OCI-LY1 (cell line): ENCODE results near the gene CEP112.

Source experiments
- H2AFZ ChIP-seq: fragments of 200-600 bp; sonication (generic), shearing (Covaris generic); 2 replicates; pipeline ENCODE4 v1.6.0; 2014; ENCODE audit warnings: antibody characterized with exemption, mild to moderate bottlenecking, low read length
- H3F3A ChIP-seq: fragments of 200-600 bp; sonication (generic), shearing (Covaris generic); 2 replicates; pipeline ENCODE4 v1.6.0; 2014; ENCODE audit warnings: mild to moderate bottlenecking, antibody characterized with exemption, low read length, moderate library complexity; ENCODE audit not compliant: insufficient read depth
- H3K27ac ChIP-seq: fragments of 200-600 bp; sonication (generic); 2 replicates; pipeline ENCODE4 v1.5.1; 2014; ENCODE audit warnings: low read length, mixed run types, mild to moderate bottlenecking, low read depth; ENCODE audit not compliant: poor library complexity, severe bottlenecking
- H3K27me3 ChIP-seq: fragments of 200-600 bp; sonication (generic); 2 replicates; pipeline ENCODE4 v1.6.0; 2014; ENCODE audit warnings: antibody characterized with exemption, mild to moderate bottlenecking, low read length, moderate library complexity; ENCODE audit not compliant: insufficient read depth
- H3K36me3 ChIP-seq: fragments of 200-600 bp; sonication (generic); 2 replicates; pipeline ENCODE4 v1.6.1; 2014; ENCODE audit warnings: mild to moderate bottlenecking, antibody characterized with exemption, low read length, moderate library complexity, mixed read lengths; ENCODE audit not compliant: insufficient read depth
- H3K4me1 ChIP-seq: fragments of 200-600 bp; sonication (generic); 2 replicates; pipeline ENCODE4 v1.5.1; 2014; ENCODE audit warnings: mild to moderate bottlenecking, low read length, moderate library complexity; ENCODE audit not compliant: insufficient read depth, severe bottlenecking
- H3K4me2 ChIP-seq: fragments of 200-600 bp; sonication (generic), shearing (Covaris generic); 2 replicates; pipeline ENCODE4 v1.6.1; 2014; ENCODE audit warnings: low read length
- H3K4me3 ChIP-seq: fragments of 200-600 bp; sonication (generic); 2 replicates; pipeline ENCODE4 v1.5.1; 2014; ENCODE audit warnings: low read length, low read depth, mild to moderate bottlenecking, mixed read lengths; ENCODE audit not compliant: poor library complexity, severe bottlenecking
- H3K79me2 ChIP-seq: fragments of 200-600 bp; shearing (Covaris generic); 2 replicates; pipeline ENCODE4 v1.6.1; 2016; ENCODE audit warnings: mixed run types, low read length, mixed read lengths; ENCODE audit not compliant: insufficient read depth
- H3K9ac ChIP-seq: fragments of 200-600 bp; sonication (generic), shearing (Covaris generic); 2 replicates; pipeline ENCODE4 v1.6.1; 2014; ENCODE audit warnings: mild to moderate bottlenecking, low read length, mixed read lengths
- H3K9me2 ChIP-seq: fragments of 200-600 bp; sonication (generic), shearing (Covaris generic); 2 replicates; pipeline ENCODE4 v1.6.1; 2014; ENCODE audit warnings: low read depth, mild to moderate bottlenecking, low read length, mixed read lengths
- H3K9me3 ChIP-seq: fragments of 200-600 bp; shearing (Covaris generic); 2 replicates; pipeline ENCODE4 v1.6.1; 2014; ENCODE audit warnings: low read length, mixed read lengths
- H4K20me1 ChIP-seq: fragments of 200-600 bp; sonication (generic), shearing (Covaris generic); 2 replicates; pipeline ENCODE4 v1.6.0; 2016; ENCODE audit warnings: mild to moderate bottlenecking, low read length; ENCODE audit not compliant: insufficient read depth
- CTCF ChIP-seq: fragments of 200-600 bp; sonication (generic), shearing (Covaris generic); IDR thresholded peaks from 2 replicates; pipeline ENCODE4 v1.5.1; 2017; ENCODE audit warnings: mild to moderate bottlenecking, antibody characterized with exemption, low read length, moderate library complexity, mixed read lengths
- EZH2 ChIP-seq: fragments of 200-600 bp; sonication (generic), shearing (Covaris generic); IDR thresholded peaks from 2 replicates; pipeline ENCODE4 v1.8.0; 2017; ENCODE audit warnings: borderline replicate concordance, mixed run types, mild to moderate bottlenecking, antibody characterized with exemption, low read length, moderate library complexity, mixed read lengths

Gene CEP112

GRCh38 chr17:65729207-65729606 is 462.7 kb downstream of the CEP112 start:
- H4K20me1 ChIP-seq = no peaks in the 10 kb centered on the region

GRCh38 chr17:65727832-65728231 is 464.1 kb downstream of the CEP112 start:
- H3K4me3 ChIP-seq = no peak overlapping the region
- H3K27me3 ChIP-seq = no peaks in the 10 kb centered on the region
- no peak overlapping the region for H3K27ac ChIP-seq
- TF ChIP-seq EZH2 (no peak), CTCF (no peak)
- no peak overlapping the region for H3K4me2 ChIP-seq
- H3K9me2 ChIP-seq = no peaks in the 10 kb centered on the region
- H3F3A ChIP-seq = no peaks in the 10 kb centered on the region
- no peak overlapping the region for H3K9ac ChIP-seq
- H3K36me3 ChIP-seq = no peaks in the 10 kb centered on the region
- no peaks in the 10 kb centered on the region for H3K79me2 ChIP-seq
- no peaks in the 10 kb centered on the region for H3K9me3 ChIP-seq
- no peak overlapping the region for H2AFZ ChIP-seq
- H4K20me1 ChIP-seq = no peaks in the 10 kb centered on the region
- H3K4me1 ChIP-seq = no peaks in the 10 kb centered on the region

More at GRCh38 chr17:65729207-65729606, 462.7 kb downstream of the CEP112 start:
- Histone ChIP-seq H3K9ac (no peak overlapping the region), H3K4me1 (no peaks in the 10 kb centered on the region), H3K9me2 (no peaks in the 10 kb centered on the region), H3K27me3 (no peaks in the 10 kb centered on the region), H3K4me2 (no peak overlapping the region), H3K36me3 (no peaks in the 10 kb centered on the region), H3K79me2 (no peaks in the 10 kb centered on the region), H3K4me3 (no peak overlapping the region), H3F3A (no peaks in the 10 kb centered on the region), H2AFZ (no peak overlapping the region), H3K27ac (no peak overlapping the region), H3K9me3 (no peaks in the 10 kb centered on the region)
- TF ChIP-seq CTCF (no peak), EZH2 (no peak)

GRCh38 chr17:65727246-65727645 is 464.7 kb downstream of the CEP112 start:
- Histone ChIP-seq H4K20me1 (no peaks in the 10 kb centered on the region), H3K9me3 (no peaks in the 10 kb centered on the region), H3K27ac (no peak overlapping the region), H3F3A (no peaks in the 10 kb centered on the region), H3K4me3 (no peak overlapping the region), H3K4me1 (no peaks in the 10 kb centered on the region), H3K4me2 (no peak overlapping the region), H3K79me2 (no peaks in the 10 kb centered on the region), H2AFZ (no peak overlapping the region), H3K9me2 (no peaks in the 10 kb centered on the region), H3K9ac (no peak overlapping the region), H3K27me3 (no peaks in the 10 kb centered on the region), H3K36me3 (no peaks in the 10 kb centered on the region)
- TF ChIP-seq CTCF (no peak), EZH2 (no peak)
